Measurements from ENCODE around the gene CENATAC.

The CENATAC gene

GRCh38 chr11:119023741-119024140, 25.8 kb downstream of the CENATAC start:
- Histone ChIP-seq H3K36me3 (replicated peaks; ENCODE audit: insufficient read depth, low read length) (no peaks in the 10 kb centered on the region), H3K4me3 (ENCODE audit: low read length) (peak overlapping the region; percentile 2; the same call in 1 of the 2 replicates), H3K79me2 (ENCODE audit: low read length) (peaks cover 92% of the 10 kb centered on the region), H3K27me3 (replicated peaks; ENCODE audit: insufficient read depth, low read length) (no peaks in the 10 kb centered on the region), H2AFZ (ENCODE audit: low read length) (no peak overlapping the region), H3F3A (ENCODE audit: insufficient read depth, low read length) (peaks cover 36% of the 10 kb centered on the region), H3K4me2 (ENCODE audit: low read depth, low read length) (peak overlapping the region; percentile 51), H3K9ac (ENCODE audit: low read length) (peak overlapping the region; percentile 44; the same call in 1 of the 2 replicates), H4K20me1 (ENCODE audit: insufficient read depth, low read length) (0 out of 2 replicates have a peak, but pooled peaks cover 3% of the 10 kb centered on the region), H3K27ac (ENCODE audit: low read length) (peak overlapping the region; percentile 92; the same call in 1 of the 2 replicates), H3K9me2 (replicated peaks; ENCODE audit: insufficient read depth, low read length) (no peaks in the 10 kb centered on the region), H3K9me3 (replicated peaks; ENCODE audit: insufficient read depth, low read length) (no peaks in the 10 kb centered on the region), H3K4me1 (ENCODE audit: low read length) (peaks cover 54% of the 10 kb centered on the region)
- TF ChIP-seq CTCF (IDR thresholded peaks at IDR 0.05; ENCODE audit: low read length), result no peak
- no peak for TF ChIP-seq EZH2phosphoT487 (IDR thresholded peaks at IDR 0.05; ENCODE audit: low read length)
- TF ChIP-seq EZH2 (optimal IDR thresholded peaks at IDR 0.05; ENCODE audit: low read depth, low read length), result no peak
- DNase-seq, result no peak

- no peak overlapping the region for H3K9ac ChIP-seq (ENCODE audit: low read length)
- no peaks in the 10 kb centered on the region for H3K27me3 ChIP-seq (replicated peaks; ENCODE audit: insufficient read depth, low read length)
- no peak overlapping the region for H3K4me3 ChIP-seq (ENCODE audit: low read length)
- peaks cover 92% of the 10 kb centered on the region for H3K79me2 ChIP-seq (ENCODE audit: low read length)
- TF ChIP-seq EZH2phosphoT487 (IDR thresholded peaks at IDR 0.05; ENCODE audit: low read length), result no peak
- no peak for TF ChIP-seq EZH2 (optimal IDR thresholded peaks at IDR 0.05; ENCODE audit: low read depth, low read length)
- no peak for TF ChIP-seq CTCF (IDR thresholded peaks at IDR 0.05; ENCODE audit: low read length)
- H4K20me1 ChIP-seq (ENCODE audit: insufficient read depth, low read length), result 0 out of 2 replicates have a peak, but pooled peaks cover 3% of the 10 kb centered on the region
- no peaks in the 10 kb centered on the region for H3K36me3 ChIP-seq (replicated peaks; ENCODE audit: insufficient read depth, low read length)
- no peaks in the 10 kb centered on the region for H3K9me2 ChIP-seq (replicated peaks; ENCODE audit: insufficient read depth, low read length)
- no peaks in the 10 kb centered on the region for H3K9me3 ChIP-seq (replicated peaks; ENCODE audit: insufficient read depth, low read length)
- DNase-seq, result no peak
- peaks cover 39% of the 10 kb centered on the region for H3F3A ChIP-seq (ENCODE audit: insufficient read depth, low read length)
- H2AFZ ChIP-seq (ENCODE audit: low read length), result no peak overlapping the region
- no peak overlapping the region for H3K4me2 ChIP-seq (ENCODE audit: low read depth, low read length)
- peaks cover 63% of the 10 kb centered on the region for H3K4me1 ChIP-seq (ENCODE audit: low read length)
- peak overlapping the region; percentile 92; the same call in 1 of the 2 replicates for H3K27ac ChIP-seq (ENCODE audit: low read length)
Measured at GRCh38 chr11:119024430-119025098, 26.6 kb downstream of the CENATAC start.

GRCh38 chr11:119025099-119025473, 27.1 kb downstream of the CENATAC start:
- no peak for DNase-seq
- Histone ChIP-seq H3K9me2 (replicated peaks; ENCODE audit: insufficient read depth, low read length) (no peaks in the 10 kb centered on the region), H2AFZ (ENCODE audit: low read length) (no peak overlapping the region), H3K4me1 (ENCODE audit: low read length) (peaks cover 59% of the 10 kb centered on the region), H3K4me3 (ENCODE audit: low read length) (no peak overlapping the region), H3K9ac (ENCODE audit: low read length) (no peak overlapping the region), H3K27me3 (replicated peaks; ENCODE audit: insufficient read depth, low read length) (no peaks in the 10 kb centered on the region), H3K9me3 (replicated peaks; ENCODE audit: insufficient read depth, low read length) (no peaks in the 10 kb centered on the region), H3F3A (ENCODE audit: insufficient read depth, low read length) (peaks cover 44% of the 10 kb centered on the region), H3K4me2 (ENCODE audit: low read depth, low read length) (no peak overlapping the region), H3K27ac (ENCODE audit: low read length) (no peak overlapping the region), H3K79me2 (ENCODE audit: low read length) (peaks cover 92% of the 10 kb centered on the region), H3K36me3 (replicated peaks; ENCODE audit: insufficient read depth, low read length) (no peaks in the 10 kb centered on the region), H4K20me1 (ENCODE audit: insufficient read depth, low read length) (0 out of 2 replicates have a peak, but pooled peaks cover 3% of the 10 kb centered on the region)
- TF ChIP-seq CTCF (IDR thresholded peaks at IDR 0.05; ENCODE audit: low read length) (no peak), EZH2phosphoT487 (IDR thresholded peaks at IDR 0.05; ENCODE audit: low read length) (no peak), EZH2 (optimal IDR thresholded peaks at IDR 0.05; ENCODE audit: low read depth, low read length) (no peak)
